Left renal cortex interstitium (tissue), 4 donors: ENCODE results near the gene CNOT11. TPM values are rescaled to one million over a fixed set of nuclear protein-coding genes. Genes with fewer than 3 reads are reported as not detected.
A peak's percentile ranks its signal among the peaks of the same experiment; 100 is the strongest.
"Not testable (repeated sequence)": the region's sequence is repeated elsewhere in the genome, so short reads cannot be mapped to it uniquely, and the experiment has no call there.

Experiments
- DNase-seq, 4 donors: peaks; one replicate each; pipeline ENCODE4 v3.0.0-alpha.2; 2013; ENCODE audit warnings: low read depth in 4 of 4, low spot score in 2 of 4, missing footprints in 1 of 4
- polyA plus RNA-seq, 4 donors: library from polyadenylated mRNA; unstranded; fragments of 120-200 nt; gene quantifications; one replicate each; pipeline ENCODE4 v1.2.1, GENCODE V29; 2013; ENCODE audit not compliant: insufficient read length in 4 of 4

Gene CNOT11
- 10 to 100 TPM; 47.1 to 61.8 (median 54.5) TPM for polyA plus RNA-seq

- peak; percentile 93 to 100 (median 98) for DNase-seq
These were observed at the start of gene CNOT11 for GRCh38 chr2:101252408-101253012. Gene CNOT11, plus strand, starts transcription at chr2:101252886. Its CDS starts 79 bp downstream, at chr2:101252965.

- no peak for DNase-seq
These were observed 48.1 kb upstream of the CNOT11 start for GRCh38 chr2:101204400-101205115.

- peak in 3 of 4 donors; percentile 22 to 48 (median 27) for DNase-seq
These were observed 46.9 kb upstream of the CNOT11 start for GRCh38 chr2:101205521-101206479.

- no peak for DNase-seq
These were observed 43.9 kb upstream of the CNOT11 start for GRCh38 chr2:101208830-101209229.

GRCh38 chr2:101219246-101219645 is 33.4 kb upstream of the CNOT11 start:
- no peak for DNase-seq

- not testable (repeated sequence) for DNase-seq
These were observed 32.6 kb upstream of the CNOT11 start for GRCh38 chr2:101220091-101220490.

- no peak for DNase-seq
These were observed 28.9 kb upstream of the CNOT11 start for GRCh38 chr2:101223814-101224231.

GRCh38 chr2:101230541-101231001 is 22.1 kb upstream of the CNOT11 start:
- DNase-seq, result no peak

- DNase-seq, result no peak
These were observed 21.4 kb upstream of the CNOT11 start for GRCh38 chr2:101231240-101231639.

- no peak for DNase-seq
These were observed 20.6 kb upstream of the CNOT11 start for GRCh38 chr2:101231937-101232730.

GRCh38 chr2:101232770-101233169 is 19.9 kb upstream of the CNOT11 start:
- DNase-seq, result no peak

GRCh38 chr2:101234169-101234938 is 18.3 kb upstream of the CNOT11 start:
- no peak for DNase-seq

GRCh38 chr2:101235956-101236355 is 16.7 kb upstream of the CNOT11 start:
- not testable (repeated sequence) for DNase-seq

- DNase-seq, result not testable (repeated sequence)
These were observed 14.7 kb upstream of the CNOT11 start for GRCh38 chr2:101237944-101238343.

GRCh38 chr2:101238930-101239759 is 13.5 kb upstream of the CNOT11 start:
- DNase-seq, result no peak

- DNase-seq, result not testable (repeated sequence)
These were observed 12.9 kb upstream of the CNOT11 start for GRCh38 chr2:101239760-101240118.

GRCh38 chr2:101240694-101241093 is 12.0 kb upstream of the CNOT11 start:
- DNase-seq, result not testable (repeated sequence)

- no peak for DNase-seq
These were observed 11.5 kb upstream of the CNOT11 start for GRCh38 chr2:101241158-101241557.
